Measurements from ENCODE around the gene PRPH2. TPM values are rescaled to one million over a fixed set of nuclear protein-coding genes. Genes with fewer than 3 reads are reported as not detected.

PRPH2 gene
- total and polyA plus RNA-seq, 2 donors (not counting 3 experiments of a cell fraction or from before 2014, with no cell fraction given): 0.40 to 0.46 TPM

DNA sequence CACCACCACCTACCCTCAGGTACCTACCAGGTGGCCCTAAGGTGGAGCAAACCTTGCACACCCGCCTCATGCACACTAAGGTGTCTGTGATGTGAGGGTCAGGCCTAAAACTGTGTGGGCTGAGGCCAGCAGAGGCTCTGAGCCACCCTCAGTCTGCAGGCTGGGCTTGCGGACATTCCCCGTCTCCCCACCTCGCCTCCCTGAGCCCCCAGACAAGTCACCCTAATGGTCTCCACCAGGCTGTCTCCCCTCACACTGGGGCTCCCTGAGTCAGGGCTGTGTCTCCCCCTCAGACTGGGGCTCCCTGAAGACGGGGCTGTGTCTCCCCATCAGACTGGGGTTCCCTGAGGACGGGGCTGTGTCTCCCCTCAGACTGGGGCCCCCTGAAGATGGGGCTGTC is 12.5 kb downstream of the PRPH2 start:
- no peak for FAIRE-seq
- H3K4me1 ChIP-seq (ENCODE audit: control insufficient read depth, extremely low read depth, insufficient read depth, low read length): peaks cover 6% of the 10 kb centered on the region

More for the DNA sequence above, 12.5 kb downstream of the PRPH2 start:
- no peak overlapping the region for H3K4me3 ChIP-seq (replicated peaks in 1 of 3; ENCODE audit: insufficient read depth in 1 of 3, low read depth in 1 of 3, low read length in 3 of 3)
- H3K9ac ChIP-seq (replicated peaks; ENCODE audit: extremely low read depth, insufficient read depth, low read length): no peak overlapping the region
- TF ChIP-seq POLR2A (IDR thresholded peaks at IDR 0.05; ENCODE audit: low read depth, low read length): no peak
- TF ChIP-seq, protein P1, sequence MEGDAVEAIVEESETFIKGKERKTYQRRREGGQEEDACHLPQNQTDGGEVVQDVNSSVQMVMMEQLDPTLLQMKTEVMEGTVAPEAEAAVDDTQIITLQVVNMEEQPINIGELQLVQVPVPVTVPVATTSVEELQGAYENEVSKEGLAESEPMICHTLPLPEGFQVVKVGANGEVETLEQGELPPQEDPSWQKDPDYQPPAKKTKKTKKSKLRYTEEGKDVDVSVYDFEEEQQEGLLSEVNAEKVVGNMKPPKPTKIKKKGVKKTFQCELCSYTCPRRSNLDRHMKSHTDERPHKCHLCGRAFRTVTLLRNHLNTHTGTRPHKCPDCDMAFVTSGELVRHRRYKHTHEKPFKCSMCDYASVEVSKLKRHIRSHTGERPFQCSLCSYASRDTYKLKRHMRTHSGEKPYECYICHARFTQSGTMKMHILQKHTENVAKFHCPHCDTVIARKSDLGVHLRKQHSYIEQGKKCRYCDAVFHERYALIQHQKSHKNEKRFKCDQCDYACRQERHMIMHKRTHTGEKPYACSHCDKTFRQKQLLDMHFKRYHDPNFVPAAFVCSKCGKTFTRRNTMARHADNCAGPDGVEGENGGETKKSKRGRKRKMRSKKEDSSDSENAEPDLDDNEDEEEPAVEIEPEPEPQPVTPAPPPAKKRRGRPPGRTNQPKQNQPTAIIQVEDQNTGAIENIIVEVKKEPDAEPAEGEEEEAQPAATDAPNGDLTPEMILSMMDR (IDR thresholded peaks at IDR 0.05; ENCODE audit: extremely low read depth in 1 of 2, insufficient read depth in 1 of 2, low read depth in 1 of 2, low read length in 2 of 2): no peak
- TF ChIP-seq GATA2 (IDR thresholded peaks at IDR 0.05; ENCODE audit: insufficient read depth, insufficient read length, low read depth, low read length): no peak
- TF ChIP-seq MAX (IDR thresholded peaks at IDR 0.05; ENCODE audit: insufficient read depth, insufficient read length): no peak
- no peak for TF ChIP-seq MYC (IDR thresholded peaks at IDR 0.05; ENCODE audit: low read depth, low read length)
- no peak for TF ChIP-seq EZH2 (IDR thresholded peaks at IDR 0.05; ENCODE audit: borderline replicate concordance, low read depth, low read length, severe bottlenecking)
- TF ChIP-seq FOS (IDR thresholded peaks at IDR 0.05; ENCODE audit: borderline replicate concordance, insufficient read depth, low read length): no peak
- TF ChIP-seq POLR2AphosphoS5 (IDR thresholded peaks at IDR 0.05; ENCODE audit: insufficient read depth, low read depth, low read length): no peak
- TF ChIP-seq JUN (IDR thresholded peaks at IDR 0.05; ENCODE audit: borderline replicate concordance, insufficient read depth, insufficient read length, low read depth): no peak
- intact Hi-C loops (cut with micrococcal nuclease) (no loop called here), dilution Hi-C loops (cut with MboI; ENCODE audit: extremely low pct_ligation_motif_present, low sequenced_read_pairs) (no loop called here)
- no TSS peak for BruUV-seq (replicated peaks)
- H3K4me2 ChIP-seq (ENCODE audit: insufficient read depth, low read length): no peak overlapping the region
- no peaks in the 10 kb centered on the region for H3K79me2 ChIP-seq (ENCODE audit: control insufficient read depth, insufficient read depth, low read length)
- H4K20me1 ChIP-seq (replicated peaks; ENCODE audit: control insufficient read depth, extremely low read depth, insufficient read depth, low read length): no peaks in the 10 kb centered on the region
- CTCF ChIA-PET: no interaction called here
- no peaks in the 10 kb centered on the region for H3K36me3 ChIP-seq (ENCODE audit: control insufficient read depth in 2 of 2, extremely low read depth in 1 of 2, insufficient read depth in 2 of 2, low read length in 2 of 2)
- no peaks in the 10 kb centered on the region for H3K9me1 ChIP-seq (replicated peaks; ENCODE audit: control insufficient read depth, extremely low read depth, insufficient read depth, low read length)
- no peak overlapping the region for H2AFZ ChIP-seq (ENCODE audit: low read depth, low read length)
- H3K27ac ChIP-seq (ENCODE audit: insufficient read depth, low read depth, low read length): no peak overlapping the region
- no peak for DNase-seq (ENCODE audit: low read depth, low spot score)
- POLR2A ChIA-PET: no interaction called here
- no peaks in the 10 kb centered on the region for H3K27me3 ChIP-seq (ENCODE audit: control insufficient read depth in 2 of 2, insufficient read depth in 2 of 2, low read length in 2 of 2)
- peaks cover 2% of the 10 kb centered on the region for H3K9me3 ChIP-seq (replicated peaks; ENCODE audit: control insufficient read depth, insufficient read depth, low read length)

Data from endothelial cell of umbilical vein (primary cell).